Sigmoid colon (tissue), 7 donors: Measurements from ENCODE around the gene IPO13. TPM values are rescaled to one million over a fixed set of nuclear protein-coding genes. Genes with fewer than 3 reads are reported as not detected.

ENCODE experiments used
- DNase-seq: peaks from one replicate; pipeline ENCODE4 v3.0.0-alpha.2; 2019
- H3K27ac ChIP-seq, 4 donors: fragments of 200-600 bp; sonication (generic); one replicate each; pipeline ENCODE4 v1.5.1; 2016 to 2019; ENCODE audit warnings: mild to moderate bottlenecking in 1 of 4
- H3K27me3 ChIP-seq, 3 donors: fragments of 200-600 bp; sonication (generic); one replicate each; pipeline ENCODE4 v1.5.1; 2019; ENCODE audit warnings: mild to moderate bottlenecking in 1 of 3
- H3K36me3 ChIP-seq, 4 donors: fragments of 200-600 bp; sonication (generic); one replicate each; pipeline ENCODE4 v1.5.1; 2016 to 2019
- H3K4me1 ChIP-seq, 4 donors: fragments of 200-600 bp; sonication (generic); one replicate each; pipeline ENCODE4 v1.5.1; 2017 to 2019
- H3K4me3 ChIP-seq, 4 donors: fragments of 200-600 bp; sonication (generic); one replicate each; pipeline ENCODE4 v1.5.1; 2017 to 2019; ENCODE audit warnings: mild to moderate bottlenecking in 2 of 4, moderate library complexity in 1 of 4
- H3K9me3 ChIP-seq, 4 donors: fragments of 200-600 bp in 3 of 4; sonication (generic) in 3 of 4; one replicate each; pipeline versions ENCODE4 v1.5.1 to v1.6.1; 2013 to 2019
- EP300 ChIP-seq, 4 donors: sonication (generic); formaldehyde crosslinking; IDR thresholded peaks; one replicate each; pipeline ENCODE4 v1.6.1; 2017; ENCODE audit warnings: antibody characterized with exemption in 4 of 4
- POLR2A ChIP-seq, 2 donors: fragments of 450-650 bp; IDR thresholded peaks; one replicate each; pipeline ENCODE4 v1.6.1; 2016; ENCODE audit warnings: antibody characterized with exemption in 2 of 2, mild to moderate bottlenecking in 2 of 2, moderate library complexity in 2 of 2
- POLR2AphosphoS5 ChIP-seq, 4 donors: sonication (generic); formaldehyde crosslinking; IDR thresholded peaks; one replicate each; pipeline ENCODE4 v1.6.1; 2017; ENCODE audit warnings: antibody characterized with exemption in 4 of 4
- WGBS, 2 donors: extraction: QIAGEN DNeasy Blood & Tissue Kit; methylation state at CpG; one replicate each; pipeline ENCODE4 v1.1.7; 2013; 5-methylcytosine and 5-hydroxymethylcytosine counted together
- intact Hi-C: fragments of 100-400 bp; cut with DNase I; formaldehyde crosslinking; loops from one replicate; pipeline ENCODE4 v1.15.1; 2023
- polyA plus RNA-seq, 3 donors: library from polyadenylated mRNA; stranded (reverse); fragments of 200-250 nt; gene quantifications; one replicate each; pipeline ENCODE4 v1.2.3, GENCODE V29; 2013
- total RNA-seq, 4 donors: library from RNA; depleted of rRNA; stranded (reverse); fragments of >200 nt; gene quantifications; one replicate each; pipeline ENCODE4 v1.1.0, GENCODE V29; 2016
- TF ChIP-seq, protein P1 (sequence below), 4 experiments: fragments of 450-650 bp in 3 of 4; fragments of 200-600 bp in 1 of 4; IDR thresholded peaks; one replicate each; pipeline ENCODE4 v1.5.1; 2016 to 2019; ENCODE audit warnings: antibody characterized with exemption in 4 of 4, mild to moderate bottlenecking in 3 of 4, moderate library complexity in 2 of 4
- donor health status: healthy with polysubstance abuse.
- donor health status: Bipolar disorder and iron deficiency.
- donor health status: healthy.

Gene IPO13
- total and polyA plus RNA-seq, 7 donors = 9.6 to 27.1 (median 16.1) TPM

DNA sequence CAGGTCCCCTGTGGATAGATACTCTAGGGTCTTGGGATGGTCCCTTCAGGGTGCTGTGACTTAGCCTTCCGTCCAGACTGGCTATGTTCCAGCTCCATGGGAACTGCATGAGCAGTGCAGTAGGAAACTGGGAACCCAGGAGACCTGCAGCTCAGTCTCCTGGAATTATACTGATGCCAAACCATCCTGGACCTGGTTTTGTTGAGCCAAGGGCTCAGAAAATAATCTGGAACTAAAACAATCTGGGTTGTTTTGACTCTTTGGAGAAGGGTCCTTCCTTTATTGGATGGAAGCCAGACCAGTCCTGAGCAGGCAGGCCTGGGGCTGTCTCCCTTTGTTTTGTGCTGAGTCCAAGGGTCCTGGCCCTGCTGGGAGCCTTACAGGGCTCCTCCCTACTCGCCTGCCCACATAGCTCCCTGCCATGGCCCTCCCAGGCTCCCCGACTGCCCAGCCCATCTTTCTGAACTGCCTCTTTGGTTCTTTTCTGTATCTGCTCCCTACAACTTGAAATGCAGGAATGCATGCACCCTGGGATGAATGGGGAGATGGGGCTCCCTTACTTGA lies 1.2 kb downstream of the IPO13 start:
- no peaks in the 10 kb centered on the region for H3K27me3 ChIP-seq
- TF ChIP-seq POLR2A (IDR thresholded peaks at IDR 0.05) (no peak), POLR2AphosphoS5 (IDR thresholded peaks at IDR 0.05) (no peak), EP300 (IDR thresholded peaks at IDR 0.05) (no peak)
- TF ChIP-seq, protein P1, sequence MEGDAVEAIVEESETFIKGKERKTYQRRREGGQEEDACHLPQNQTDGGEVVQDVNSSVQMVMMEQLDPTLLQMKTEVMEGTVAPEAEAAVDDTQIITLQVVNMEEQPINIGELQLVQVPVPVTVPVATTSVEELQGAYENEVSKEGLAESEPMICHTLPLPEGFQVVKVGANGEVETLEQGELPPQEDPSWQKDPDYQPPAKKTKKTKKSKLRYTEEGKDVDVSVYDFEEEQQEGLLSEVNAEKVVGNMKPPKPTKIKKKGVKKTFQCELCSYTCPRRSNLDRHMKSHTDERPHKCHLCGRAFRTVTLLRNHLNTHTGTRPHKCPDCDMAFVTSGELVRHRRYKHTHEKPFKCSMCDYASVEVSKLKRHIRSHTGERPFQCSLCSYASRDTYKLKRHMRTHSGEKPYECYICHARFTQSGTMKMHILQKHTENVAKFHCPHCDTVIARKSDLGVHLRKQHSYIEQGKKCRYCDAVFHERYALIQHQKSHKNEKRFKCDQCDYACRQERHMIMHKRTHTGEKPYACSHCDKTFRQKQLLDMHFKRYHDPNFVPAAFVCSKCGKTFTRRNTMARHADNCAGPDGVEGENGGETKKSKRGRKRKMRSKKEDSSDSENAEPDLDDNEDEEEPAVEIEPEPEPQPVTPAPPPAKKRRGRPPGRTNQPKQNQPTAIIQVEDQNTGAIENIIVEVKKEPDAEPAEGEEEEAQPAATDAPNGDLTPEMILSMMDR (IDR thresholded peaks at IDR 0.05) = no peak
- peaks cover 0 to 45% (median 37%) of the 10 kb centered on the region in 4 donors for H3K4me1 ChIP-seq
- H3K27ac ChIP-seq = peak overlapping the region in 3 of 4 donors; percentile 90 to 96 (median 92)
- H3K36me3 ChIP-seq = peaks cover 0 to 11% (median 5%) of the 10 kb centered on the region in 4 donors
- intact Hi-C loops = loop anchor here (5.0 kb wide), 2 partner anchors 44 to 416 kb away; partner anchors contain the start of genes CCDC24 and PTPRF
- 25 to 55% methylated on average over 3 of the region's 3 CpGs for WGBS, 2 donors
- no peak for DNase-seq
- H3K9me3 ChIP-seq = no peaks in the 10 kb centered on the region
- peak overlapping the region; percentile 53 to 78 (median 72) for H3K4me3 ChIP-seq

DNA sequence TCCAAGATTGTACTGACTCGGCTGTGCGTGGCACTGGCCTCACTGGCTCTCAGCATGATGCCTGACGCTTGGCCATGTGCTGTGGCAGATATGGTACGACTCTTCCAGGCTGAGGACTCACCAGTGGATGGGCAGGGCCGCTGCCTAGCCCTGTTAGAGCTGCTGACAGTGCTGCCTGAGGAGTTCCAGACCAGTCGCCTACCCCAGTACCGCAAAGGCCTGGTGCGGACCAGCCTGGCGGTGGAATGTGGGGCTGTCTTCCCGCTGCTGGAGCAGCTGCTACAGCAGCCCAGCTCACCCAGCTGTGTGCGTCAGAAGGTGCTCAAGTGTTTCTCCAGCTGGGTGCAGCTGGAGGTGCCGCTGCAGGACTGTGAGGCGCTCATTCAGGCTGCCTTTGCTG lies 2.9 kb downstream of the IPO13 start:
- intact Hi-C loops = loop anchor here (5.0 kb wide), 2 partner anchors 43 to 417 kb away; partner anchors contain the start of genes CCDC24 and PTPRF
- WGBS, 2 donors = 85 to 87% methylated on average over 13 of the region's 13 CpGs
- H3K9me3 ChIP-seq = no peaks in the 10 kb centered on the region
- H3K4me3 ChIP-seq = no peak overlapping the region
- H3K36me3 ChIP-seq = peaks cover 0 to 11% (median 5%) of the 10 kb centered on the region in 4 donors
- H3K27ac ChIP-seq = no peak overlapping the region
- no peak for DNase-seq
- no peak for TF ChIP-seq EP300 (IDR thresholded peaks at IDR 0.05)
- no peak for TF ChIP-seq POLR2AphosphoS5 (IDR thresholded peaks at IDR 0.05)
- TF ChIP-seq, protein P1 (IDR thresholded peaks at IDR 0.05) = no peak
- no peak for TF ChIP-seq POLR2A (IDR thresholded peaks at IDR 0.05)
- peaks cover 0 to 44% (median 37%) of the 10 kb centered on the region in 4 donors for H3K4me1 ChIP-seq
- no peaks in the 10 kb centered on the region for H3K27me3 ChIP-seq

DNA sequence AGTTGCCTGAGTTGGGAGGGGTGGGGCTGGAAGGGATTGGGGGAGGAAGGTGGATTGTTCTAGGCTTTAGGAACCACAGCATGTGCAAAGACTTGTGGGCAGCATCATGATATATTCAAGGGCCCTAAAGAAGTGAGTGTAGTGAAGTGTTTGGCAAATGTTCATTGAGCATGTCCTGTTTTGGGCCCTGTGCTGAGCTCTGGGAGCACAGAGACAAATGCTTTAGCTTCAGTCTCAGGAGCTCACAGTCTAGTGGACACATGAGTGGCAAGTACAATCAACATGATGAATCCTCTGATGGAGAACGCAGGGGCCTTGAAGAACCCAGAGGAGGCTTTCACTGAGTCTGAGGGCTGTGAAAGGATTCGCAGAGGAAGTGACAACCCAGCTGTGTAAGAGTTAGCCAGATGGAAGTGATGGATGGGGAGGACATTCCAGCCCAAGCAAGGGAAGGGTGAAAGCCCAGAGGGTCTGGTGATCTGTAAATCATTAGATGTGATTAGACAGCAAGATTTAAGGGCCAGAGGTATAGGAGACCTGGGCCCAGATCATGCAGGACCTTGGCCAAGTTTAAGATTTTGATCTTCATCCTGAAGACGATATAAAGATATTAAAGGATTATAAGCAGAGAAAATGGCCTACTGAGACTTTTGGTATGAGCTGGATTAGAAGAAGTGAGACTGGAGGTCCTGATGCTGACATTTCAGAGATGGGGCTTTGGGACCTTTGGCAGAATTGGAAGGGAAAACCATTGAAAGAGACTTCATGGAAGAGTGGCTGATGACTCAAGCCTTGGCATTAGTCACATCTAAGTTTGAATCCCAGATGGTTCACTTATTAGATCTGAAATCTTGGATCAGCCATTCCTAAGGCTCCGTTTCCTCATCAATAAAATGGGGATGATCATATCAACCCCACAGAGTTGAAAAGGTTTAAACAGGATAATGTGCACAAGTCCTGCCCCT lies 4.6 kb downstream of the IPO13 start:
- intact Hi-C loops = no loop called here
- Histone ChIP-seq H3K27me3 (no peaks in the 10 kb centered on the region), H3K36me3 (peaks cover 0 to 20% (median 8%) of the 10 kb centered on the region in 4 donors), H3K4me3 (no peak overlapping the region), H3K4me1 (peaks cover 0 to 31% (median 24%) of the 10 kb centered on the region in 4 donors), H3K9me3 (no peaks in the 10 kb centered on the region), H3K27ac (no peak overlapping the region)
- DNase-seq = no peak
- WGBS, 2 donors = 92 to 95% methylated on average over 4 of the region's 4 CpGs
- TF ChIP-seq POLR2A (IDR thresholded peaks at IDR 0.05) (no peak), POLR2AphosphoS5 (IDR thresholded peaks at IDR 0.05) (no peak), EP300 (IDR thresholded peaks at IDR 0.05) (no peak)
- TF ChIP-seq, protein P1 (IDR thresholded peaks at IDR 0.05) = no peak

DNA sequence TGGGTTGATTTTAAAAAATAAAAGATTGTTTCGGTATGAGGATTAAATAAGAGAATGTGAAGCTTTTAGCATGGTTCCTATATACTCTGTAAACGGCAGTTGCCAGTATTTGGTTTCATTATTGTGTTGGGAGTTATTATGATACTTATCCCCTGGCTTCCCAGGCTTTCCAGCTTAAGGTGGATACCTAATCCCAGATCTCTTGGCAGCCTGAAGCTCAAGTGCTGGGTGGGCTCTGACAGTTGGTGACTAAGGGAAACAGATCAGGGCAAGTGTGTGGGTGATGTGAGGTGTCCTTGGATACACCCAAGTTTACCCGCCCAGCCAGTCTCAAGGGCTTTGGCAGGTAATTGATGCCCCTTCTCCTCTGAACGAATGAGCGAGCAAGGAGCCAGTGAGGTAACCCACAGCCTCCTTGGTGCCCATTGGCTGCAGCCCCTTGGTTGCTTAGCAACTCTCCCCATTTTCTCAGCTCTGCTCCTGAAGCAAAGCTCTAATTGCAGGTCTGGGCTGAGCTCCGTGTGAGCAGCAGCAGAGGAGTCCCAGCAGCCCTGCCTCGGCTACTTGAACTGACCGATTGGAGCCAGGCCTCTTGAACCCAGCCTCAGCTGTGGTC lies 6.1 kb downstream of the IPO13 start:
- Histone ChIP-seq H3K27me3 (no peaks in the 10 kb centered on the region), H3K27ac (no peak overlapping the region), H3K4me3 (no peak overlapping the region), H3K9me3 (no peaks in the 10 kb centered on the region), H3K36me3 (peaks cover 0 to 35% (median 18%) of the 10 kb centered on the region in 4 donors), H3K4me1 (peaks cover 0 to 23% (median 16%) of the 10 kb centered on the region in 4 donors)
- 85 to 89% methylated on average over 8 of the region's 8 CpGs for WGBS, 2 donors
- TF ChIP-seq, protein P1 (IDR thresholded peaks at IDR 0.05) = no peak
- TF ChIP-seq POLR2AphosphoS5 (IDR thresholded peaks at IDR 0.05) (no peak), POLR2A (IDR thresholded peaks at IDR 0.05) (no peak), EP300 (IDR thresholded peaks at IDR 0.05) (no peak)
- no peak for DNase-seq
- intact Hi-C loops = no loop called here
